Activated CD8-positive, alpha-beta memory T cell treated with anti-CD3 and anti-CD28 coated beads, Interleukin-2, amount 50 U/mL, for 48 hours (primary cell): ENCODE results near the gene FAAP20.

Source experiments
- DNase-seq: peaks from one replicate; pipeline ENCODE4 v3.0.0-alpha.2; 2020

Gene FAAP20

DNA sequence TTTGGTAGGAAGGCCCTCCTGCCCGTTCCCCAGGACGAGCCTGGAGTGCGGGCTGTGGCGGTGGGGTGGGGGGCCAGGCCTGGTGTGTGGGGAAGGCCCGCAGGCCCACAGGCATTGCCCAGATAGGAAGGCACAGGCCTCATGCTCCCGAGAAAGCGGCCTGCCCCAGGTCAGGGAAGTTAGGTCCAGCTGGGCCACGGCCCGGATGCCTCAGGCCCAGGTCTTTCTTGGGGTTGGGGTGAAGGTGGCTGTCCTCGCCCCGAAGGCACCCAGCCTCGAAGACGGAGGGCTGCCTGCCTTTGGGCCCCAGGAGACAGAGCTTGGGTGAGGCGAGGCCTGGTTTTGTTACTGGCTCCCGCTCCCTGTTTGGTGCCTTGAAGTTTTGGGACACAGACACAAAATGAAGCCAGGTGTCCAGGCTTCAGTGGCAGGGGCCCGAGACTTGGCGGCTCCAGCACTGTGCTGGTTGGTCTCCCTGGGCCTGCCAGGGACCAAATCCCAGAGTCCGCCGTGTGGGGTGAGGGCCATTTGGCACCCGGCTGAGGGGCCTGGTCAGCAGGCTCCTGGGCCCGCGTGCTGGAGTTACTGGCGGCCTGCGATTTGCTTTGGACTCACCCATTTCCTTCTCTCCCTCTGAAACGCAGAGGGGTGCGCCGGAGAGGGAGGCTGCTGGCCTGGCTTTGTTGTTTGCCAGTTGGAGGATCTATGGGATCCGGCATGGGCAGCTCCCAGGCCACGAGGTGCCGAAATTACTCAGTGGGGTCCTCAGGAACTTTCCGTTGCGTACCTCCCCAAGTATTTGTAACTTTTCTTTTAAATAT, 35.5 kb upstream of the FAAP20 start:
- no peak for DNase-seq

DNA sequence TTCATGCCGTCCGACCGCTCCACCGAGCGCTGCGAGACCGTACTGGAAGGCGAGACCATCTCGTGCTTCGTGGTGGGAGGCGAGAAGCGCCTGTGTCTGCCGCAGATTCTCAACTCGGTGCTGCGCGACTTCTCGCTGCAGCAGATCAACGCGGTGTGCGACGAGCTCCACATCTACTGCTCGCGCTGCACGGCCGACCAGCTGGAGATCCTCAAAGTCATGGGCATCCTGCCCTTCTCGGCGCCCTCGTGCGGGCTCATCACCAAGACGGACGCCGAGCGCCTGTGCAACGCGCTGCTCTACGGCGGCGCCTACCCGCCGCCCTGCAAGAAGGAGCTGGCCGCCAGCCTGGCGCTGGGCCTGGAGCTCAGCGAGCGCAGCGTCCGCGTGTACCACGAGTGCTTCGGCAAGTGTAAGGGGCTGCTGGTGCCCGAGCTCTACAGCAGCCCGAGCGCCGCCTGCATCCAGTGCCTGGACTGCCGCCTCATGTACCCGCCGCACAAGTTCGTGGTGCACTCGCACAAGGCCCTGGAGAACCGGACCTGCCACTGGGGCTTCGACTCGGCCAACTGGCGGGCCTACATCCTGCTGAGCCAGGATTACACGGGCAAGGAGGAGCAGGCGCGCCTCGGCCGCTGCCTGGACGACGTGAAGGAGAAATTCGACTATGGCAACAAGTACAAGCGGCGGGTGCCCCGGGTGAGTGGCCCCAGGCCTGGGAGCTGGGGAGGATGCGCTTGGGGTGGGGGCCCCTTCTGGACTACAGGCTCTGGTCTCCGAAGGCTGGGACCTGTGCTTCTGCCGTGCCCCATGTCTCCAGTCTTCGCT, 34.7 kb upstream of the FAAP20 start:
- peak; percentile 77 for DNase-seq

DNA sequence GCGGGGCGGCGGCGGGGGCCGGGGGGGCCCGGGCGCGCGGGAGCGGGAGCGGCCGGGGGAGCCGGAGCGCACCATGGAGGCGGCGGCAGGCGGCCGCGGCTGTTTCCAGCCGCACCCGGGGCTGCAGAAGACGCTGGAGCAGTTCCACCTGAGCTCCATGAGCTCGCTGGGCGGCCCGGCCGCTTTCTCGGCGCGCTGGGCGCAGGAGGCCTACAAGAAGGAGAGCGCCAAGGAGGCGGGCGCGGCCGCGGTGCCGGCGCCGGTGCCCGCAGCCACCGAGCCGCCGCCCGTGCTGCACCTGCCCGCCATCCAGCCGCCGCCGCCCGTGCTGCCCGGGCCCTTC, 34.1 kb upstream of the FAAP20 start:
- DNase-seq, result no peak

DNA sequence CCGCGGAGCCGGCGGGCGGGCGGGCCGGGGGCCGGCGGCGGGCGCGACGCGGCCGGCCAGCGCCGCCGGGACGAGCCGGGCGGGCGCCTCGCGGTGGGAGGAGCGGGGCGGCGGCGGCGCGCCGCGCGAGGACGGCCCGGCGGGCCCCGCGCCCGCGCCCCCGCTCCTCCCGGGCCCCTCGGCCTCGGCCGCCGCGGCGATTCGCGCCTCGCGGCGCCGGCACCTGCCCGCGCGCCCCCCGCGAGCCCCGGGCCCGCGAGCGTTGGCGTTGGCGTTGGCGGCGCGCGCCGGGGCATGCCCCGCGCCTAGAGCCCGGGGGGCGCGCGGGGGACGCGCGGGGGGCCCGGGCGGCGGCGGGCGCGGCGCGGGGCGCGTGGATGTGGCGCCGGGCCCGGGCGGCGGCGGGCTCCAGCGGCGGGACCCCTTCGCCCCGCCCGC, 33.6 kb upstream of the FAAP20 start, which contains the start of gene SKI:
TSS of gene SKI (plus strand) at position 163 of the 438 bp plus-strand sequence. CDS start 448 bp downstream, outside the sequence.
- no peak for DNase-seq

DNA sequence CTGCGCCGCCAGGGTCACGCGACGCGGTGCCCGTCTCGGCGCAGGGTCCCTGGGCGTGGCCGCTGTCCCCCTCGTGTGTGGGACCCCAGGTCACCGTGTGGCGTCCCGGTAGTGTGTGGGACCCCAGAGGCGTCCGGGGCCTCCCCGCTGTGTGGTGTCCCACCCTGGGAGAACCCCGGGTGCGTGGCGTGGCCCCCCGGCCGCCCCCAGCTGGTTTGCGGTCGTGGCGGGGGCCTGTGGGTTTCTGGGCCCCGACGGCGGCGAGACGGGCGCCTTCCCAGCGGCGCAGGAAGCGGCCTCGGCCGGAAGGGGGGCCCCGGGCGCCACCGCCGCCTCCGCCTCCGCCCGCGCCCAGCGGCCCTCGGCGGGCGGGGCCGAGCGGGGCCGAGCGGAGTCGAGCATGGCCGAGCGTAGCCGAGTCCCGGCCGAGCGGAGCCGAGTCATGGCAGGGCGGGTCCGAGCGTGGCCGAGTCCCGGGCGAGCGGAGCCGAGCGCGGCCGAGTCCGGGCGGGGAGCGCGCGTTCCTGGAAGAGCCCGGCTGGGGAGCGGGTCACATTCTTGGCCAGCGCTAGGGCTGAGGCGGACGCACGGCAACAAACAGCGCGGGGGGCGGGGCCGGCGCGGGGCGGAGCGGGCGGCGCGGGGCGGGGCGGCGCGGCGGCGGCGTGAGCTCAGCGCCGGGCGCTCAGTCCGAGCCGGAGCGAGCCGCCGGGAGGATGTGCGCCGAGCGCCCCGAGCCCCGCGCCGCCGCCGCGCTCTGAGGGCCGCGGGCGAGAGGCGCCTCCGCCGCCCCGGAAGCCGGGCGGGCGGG, 33.0 kb upstream of the FAAP20 start:
- peak; percentile 98 for DNase-seq

DNA sequence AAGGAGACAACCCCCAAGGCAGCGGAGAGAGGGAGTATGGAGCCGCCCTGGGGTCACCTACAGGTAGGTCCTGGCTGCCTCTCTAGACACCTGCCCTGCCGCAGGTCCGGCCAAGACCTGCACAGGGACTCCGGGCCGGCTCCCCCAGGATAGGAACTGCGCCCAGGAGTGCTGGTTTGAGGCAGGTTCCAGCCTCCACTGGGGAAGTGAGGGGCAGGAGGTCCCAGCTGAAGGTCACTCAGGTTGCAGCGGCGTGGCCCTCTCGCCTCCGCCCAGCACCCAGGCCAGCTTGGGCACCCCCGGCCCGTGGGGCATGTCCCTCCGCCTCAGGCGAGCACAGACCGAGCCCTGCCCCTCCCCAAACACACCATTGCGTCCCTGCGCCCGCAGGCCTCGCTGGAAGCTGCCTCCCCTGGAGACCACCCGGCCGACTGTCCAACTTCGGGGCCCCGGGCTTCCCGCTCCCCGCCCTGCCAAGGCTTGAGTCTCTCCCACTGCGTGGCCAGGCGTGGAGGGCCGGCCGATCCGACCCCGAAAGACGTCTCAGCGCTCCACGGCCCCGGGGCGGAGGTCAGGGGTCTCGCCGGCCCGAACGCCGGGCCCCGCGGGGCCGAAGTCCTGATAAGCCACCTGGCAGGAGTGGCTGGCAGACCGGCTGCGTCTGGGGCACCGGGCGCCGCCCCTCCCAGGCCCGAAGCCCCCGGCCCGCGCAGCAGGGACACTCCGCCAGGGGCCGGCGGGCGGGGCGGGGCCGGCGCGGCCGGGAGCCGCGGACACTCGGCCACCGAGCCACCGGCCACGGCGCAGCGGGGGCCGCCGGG, 32.2 kb upstream of the FAAP20 start:
- no peak for DNase-seq

DNA sequence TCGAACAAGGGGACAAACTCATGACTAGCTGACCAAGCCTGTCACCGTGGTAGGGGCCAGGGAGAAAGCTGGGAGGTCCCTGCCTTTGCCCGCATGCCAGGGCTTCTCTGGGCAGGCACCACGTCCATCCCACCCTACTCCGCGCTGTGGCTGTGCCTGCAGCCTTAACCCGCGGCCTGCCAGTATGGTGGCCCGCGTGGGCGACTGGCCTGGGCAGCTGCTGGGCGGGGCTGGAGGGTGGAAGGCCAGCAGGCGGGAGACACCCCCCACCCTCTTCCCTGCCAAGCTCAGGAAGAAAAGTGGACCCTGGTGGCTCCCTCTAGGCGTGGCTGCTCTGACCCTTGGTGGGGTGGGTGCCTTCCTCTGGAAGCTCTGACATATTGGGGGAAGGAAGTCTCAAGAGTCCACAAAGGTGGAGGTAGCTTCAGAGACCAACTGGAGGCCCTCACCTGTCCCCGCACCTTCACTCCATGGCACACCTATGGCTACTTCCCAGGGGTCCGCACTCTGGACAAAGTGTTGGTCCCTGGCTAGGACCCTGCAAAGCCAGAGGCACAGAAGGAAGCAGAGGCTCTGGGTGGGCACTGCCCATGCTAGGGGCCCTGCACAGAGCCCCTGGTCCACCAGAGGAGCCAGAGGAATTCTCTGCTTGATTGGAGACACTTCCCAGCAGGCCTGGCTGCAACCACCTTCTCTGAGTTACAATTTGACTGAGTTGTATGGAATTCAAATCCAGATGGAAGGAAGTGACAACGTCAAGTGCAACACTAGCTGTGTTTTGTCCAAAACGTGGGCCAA, 30.3 kb upstream of the FAAP20 start:
- DNase-seq, result no peak

DNA sequence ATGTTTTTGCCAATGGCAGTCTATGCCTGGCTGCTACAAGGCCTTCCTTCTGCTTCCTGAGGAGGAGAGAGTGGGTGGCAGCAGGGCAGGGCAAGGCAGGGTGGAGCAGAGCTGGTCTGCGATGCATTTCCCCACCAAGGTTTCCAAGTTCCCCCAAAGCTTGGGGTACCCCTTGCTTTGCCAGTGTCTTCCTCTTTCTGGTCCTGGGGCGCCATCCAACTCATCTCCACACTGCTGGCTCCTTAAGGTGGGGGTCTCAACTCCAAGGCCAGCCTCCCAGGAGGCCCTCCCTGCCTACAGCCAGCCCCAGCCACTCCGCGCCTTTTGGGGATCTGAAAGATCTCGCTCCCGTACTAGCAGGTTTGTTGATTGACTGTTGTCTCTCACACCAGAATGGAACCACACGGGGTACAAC, 29.6 kb upstream of the FAAP20 start:
- DNase-seq, result no peak

DNA sequence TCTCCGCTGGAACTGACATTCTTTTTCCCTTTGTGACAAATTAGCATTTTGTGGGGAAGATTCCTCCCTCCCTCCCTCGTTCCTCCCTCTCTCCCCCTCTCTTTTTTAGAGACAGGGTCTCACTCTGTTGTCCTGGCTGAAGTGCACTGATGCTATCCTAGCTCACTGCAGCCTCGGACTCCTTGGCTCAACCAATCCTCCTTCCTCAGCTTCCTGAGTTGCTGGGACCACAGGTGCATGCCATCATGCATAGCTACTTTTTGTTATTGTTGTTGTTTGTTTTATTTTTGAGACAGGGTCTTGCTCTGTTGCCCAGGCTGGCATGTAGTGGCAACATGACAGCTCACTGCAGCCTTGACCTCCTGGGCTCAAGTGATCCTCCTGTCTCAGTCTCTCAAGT, 26.7 kb upstream of the FAAP20 start:
- no peak for DNase-seq

DNA sequence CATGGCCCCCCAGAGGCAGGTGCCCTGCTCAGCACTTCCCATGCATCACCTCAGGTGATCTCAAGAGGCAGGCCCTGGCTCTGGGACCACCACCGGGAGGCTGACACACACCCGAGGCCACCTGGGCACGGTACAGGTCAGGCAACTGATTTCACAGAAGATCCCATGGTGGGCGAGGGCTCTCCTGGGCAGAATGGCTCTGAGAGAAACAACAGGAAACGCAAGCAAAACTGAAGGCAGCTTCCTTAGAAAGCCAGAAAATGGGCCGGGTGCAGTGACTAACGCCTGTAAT, 22.1 kb upstream of the FAAP20 start:
- no peak for DNase-seq

DNA sequence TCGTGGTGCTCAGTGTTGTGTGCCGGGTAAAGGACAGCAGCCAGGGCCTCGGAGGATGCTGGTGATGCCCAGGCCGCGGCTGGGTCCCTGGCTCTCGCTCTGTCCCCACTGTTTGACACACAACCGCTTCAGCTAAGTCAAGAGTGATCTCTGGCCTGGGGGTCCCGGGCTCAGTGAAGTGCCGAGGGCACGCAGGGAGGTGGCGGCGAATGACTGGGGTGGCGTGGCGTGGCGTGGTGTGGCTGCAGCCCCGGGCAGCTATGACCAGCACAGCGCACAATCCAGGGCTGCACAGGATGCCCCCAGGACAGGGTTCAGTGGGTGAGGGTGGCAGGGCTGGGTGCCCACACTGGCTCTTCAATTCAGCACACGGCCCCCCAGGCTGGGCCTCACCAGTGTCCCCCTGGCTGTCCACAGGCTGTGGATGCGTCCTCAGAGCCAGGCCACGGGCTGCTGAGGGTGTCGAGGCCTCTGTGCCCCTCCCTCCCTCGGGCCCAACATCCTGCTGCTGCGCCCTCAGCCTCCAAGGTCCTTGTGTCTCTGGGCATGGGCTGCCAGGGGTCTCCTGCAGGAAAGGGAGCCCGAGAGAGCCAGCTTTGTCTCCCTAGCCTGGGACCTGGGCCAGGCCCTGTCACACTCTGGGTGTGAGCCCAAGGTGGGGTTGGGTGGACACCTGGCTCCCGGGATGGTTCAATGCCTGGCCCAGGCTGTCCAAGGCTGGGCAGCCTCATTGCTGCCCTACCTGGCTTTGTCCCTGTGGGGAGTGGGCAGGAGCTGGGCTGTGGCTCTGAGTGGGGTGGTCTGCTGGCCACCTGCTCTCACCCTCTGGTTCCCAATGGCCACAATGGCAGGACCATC, 21.6 kb upstream of the FAAP20 start:
- DNase-seq, result no peak

DNA sequence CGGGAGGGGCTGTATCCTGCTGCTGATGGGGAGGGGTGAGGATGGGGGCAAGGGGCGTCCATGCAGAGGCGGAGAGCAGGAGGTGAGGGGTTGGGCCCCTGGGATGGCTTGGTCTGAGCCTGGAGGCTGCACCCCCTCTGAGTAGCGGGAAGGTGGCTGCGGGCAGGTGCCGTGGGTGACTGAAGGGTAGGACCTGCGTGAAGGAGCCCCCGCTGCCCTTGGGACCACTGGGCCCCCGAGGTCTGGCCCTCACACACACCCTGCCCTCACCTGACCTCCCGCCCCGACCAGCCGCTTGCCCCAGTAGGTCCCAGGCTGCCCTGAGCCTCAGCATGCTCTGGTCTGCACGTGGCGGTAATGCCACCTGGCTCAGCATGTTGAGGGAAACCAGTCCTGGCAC, 20.8 kb upstream of the FAAP20 start:
- DNase-seq, result no peak

DNA sequence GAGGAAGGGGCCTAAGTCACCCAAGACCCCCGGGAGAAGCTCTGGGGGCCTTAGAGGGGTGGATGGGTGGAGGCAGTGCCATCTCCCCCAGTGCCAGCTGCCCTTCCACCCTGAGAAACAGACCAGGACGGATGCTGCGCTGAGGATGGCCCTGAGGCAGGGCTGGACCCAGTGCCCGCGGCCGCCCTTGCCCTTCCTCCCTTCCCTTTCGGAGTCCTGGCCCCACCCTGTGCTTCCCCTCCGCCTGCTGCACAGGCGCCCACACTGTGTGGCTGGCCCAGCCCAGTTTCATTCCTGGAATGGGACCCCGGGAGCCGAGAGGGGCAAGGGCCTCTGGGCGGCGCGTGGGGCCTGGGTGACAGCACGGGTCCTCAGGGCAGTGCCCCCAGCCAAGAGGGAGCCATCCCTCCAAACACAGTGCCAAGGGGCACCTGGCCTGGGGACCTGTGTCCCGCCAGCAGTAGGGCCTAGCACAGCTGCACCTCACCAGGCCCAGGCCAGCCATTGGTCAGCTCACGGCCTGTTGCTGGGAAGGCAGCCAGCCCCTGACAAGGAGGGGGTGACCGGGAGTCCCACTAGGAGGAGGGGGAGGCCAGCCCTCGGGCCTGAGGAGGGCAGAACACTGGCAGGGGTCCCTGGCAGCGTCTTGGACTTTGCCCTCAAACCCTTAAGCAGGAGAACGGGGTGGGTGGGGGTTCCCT, 20.1 kb upstream of the FAAP20 start:
- DNase-seq, result no peak

DNA sequence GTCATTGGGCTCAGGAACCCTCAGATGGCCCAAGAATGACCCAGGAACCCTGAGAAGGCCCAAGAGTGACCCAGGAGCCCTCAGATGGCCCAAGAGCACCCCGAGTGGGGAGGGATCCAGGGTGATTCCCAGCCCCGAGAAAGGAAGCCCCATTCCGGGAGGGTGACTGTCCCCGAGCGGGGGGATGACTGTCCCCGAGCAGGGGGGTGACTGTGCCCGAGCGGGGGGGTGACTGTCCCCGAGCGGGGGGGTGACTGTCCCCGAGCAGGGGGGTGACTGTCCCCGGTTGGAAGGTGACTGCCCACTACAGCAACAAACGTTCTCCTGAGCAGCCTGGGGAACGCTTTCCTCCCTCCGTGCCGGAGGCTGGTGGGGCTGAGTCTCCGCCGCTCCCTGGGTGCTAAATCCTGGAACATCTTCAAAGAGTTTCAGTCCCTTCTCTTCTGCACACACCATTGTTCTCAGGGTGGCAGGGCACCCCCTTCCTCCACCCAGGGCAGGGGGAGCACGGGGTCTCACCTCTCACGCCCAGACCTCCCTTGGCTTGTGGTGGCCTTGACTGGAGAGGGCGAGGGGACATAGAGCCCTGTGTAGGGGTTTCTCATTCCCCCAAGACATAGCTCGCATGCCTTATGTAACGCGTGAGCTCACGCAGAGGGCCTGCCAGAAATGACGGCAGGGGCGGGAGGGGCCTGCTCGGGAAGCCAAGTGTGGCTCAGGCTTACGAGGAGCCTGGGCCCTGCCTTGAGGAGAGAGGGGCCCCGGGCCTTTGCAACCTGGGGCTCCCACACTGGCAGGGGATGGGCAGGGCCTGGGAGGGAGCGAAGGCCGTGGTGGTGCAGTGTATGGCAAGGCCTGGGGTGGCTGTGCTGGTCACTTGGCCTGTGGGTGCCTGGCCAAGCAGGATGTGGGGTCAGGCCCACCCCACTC, 19.3 kb upstream of the FAAP20 start:
- no peak for DNase-seq

DNA sequence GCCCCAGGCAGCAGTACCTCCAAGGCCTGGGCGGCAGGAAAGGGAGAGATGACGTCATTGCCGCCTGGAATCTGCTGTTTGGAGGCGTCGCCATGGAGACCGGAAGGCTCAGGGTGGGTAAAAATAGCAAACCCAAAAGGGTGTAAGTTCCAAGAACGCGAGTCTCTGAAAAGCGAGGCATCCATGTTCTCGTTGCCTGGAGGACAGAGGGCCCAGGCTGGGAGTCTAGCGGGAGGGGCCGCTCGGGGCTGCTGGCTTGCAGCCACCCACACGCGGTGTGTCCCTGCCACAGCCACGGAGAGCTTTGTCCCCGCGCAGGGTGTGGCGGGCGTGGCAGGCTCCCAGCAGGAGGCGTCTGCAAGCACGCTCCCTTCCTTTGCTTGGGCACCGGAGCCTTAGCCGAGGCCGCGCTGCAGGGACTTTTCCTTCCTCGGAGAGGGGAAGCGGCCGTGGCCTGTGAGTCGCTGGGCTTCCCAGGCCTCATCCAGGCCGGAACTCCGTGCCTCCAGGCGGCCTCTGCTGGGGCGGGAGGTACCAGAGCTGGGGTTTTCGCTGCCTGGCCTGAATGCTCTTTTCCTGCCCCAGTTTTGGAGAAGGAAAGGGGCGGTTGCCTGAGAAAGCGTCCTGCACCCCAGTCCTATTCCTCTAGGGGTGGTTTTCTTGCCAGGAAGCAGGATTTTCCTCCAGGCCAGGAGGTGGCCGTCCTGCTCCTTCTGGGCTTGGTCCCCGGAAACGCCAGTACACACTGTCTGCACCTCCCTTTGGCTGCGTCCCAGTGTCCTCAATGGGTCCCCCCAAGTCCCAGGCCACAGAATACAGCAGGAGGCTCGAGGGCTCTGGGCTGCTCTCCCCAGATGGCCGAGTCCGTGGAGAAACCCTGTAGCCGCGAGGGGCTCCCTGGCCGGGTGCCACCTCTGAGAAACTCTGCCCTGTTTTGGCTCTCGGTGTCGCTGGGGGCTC, 18.2 kb upstream of the FAAP20 start:
- no peak for DNase-seq

DNA sequence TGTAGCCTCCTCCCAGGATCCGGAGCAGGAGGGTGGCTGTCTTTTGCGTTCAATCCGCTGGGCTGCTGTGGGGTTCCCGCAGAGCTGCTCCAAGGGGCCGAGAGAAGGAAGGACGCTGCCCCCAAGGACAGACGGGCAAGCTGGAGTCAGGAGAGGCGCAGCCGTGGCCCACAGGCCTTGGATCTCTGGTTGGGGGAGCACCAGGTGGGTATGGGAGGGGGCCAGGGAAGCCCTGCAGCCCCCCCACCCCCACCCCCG, 17.6 kb upstream of the FAAP20 start:
- DNase-seq, result no peak

DNA sequence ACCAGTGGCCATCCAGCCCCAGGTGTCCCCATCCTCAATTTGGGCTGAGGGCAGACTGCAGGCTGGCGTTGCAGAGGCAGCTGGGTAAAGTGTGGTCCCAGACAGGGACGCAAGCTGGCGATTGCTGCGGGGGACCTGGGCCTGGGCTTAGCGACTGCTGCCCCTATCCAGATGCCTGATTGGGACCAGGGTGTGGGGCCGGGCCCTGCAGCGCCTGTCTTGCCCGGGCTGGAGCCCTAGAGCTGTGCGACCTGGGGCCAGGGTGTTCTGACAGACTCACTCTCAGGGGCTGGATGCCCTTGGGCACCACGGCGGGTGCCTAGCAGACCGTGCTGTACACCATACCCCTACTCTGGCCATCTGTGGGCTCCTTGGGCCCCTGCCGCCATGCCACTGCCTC, 16.2 kb upstream of the FAAP20 start:
- no peak for DNase-seq

DNA sequence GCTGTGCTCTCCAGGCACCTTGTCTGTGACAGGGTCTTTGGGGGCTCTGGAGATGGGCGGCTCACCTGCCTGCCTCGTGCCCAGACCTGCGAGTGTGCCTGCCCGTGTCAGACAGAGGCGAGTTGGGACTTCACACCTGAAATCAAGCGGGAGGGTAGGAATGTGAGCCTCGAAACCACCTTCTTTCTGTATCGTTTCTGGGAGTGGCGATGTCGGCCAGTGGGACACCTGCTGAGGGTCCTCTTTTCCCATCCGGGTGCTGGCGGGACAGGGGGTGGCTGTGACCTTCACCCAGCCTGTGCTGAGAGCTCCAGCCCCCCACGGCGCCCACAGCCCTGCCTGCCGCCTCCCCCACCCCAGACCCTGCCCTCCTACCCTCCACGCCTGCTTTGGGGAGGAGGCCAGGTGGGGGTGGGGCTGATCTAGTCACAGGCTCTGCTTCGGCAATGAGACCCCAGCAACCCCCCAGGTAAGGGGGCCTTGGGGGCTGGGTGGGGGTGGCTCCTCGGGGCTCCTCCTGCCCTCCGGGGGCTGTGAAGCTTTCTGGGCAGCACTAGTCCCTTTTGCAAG, 15.6 kb upstream of the FAAP20 start:
- DNase-seq, result no peak
